IMR-90 (cell line): Measurements from ENCODE around the gene SLC25A46. TPM values are rescaled to one million over a fixed set of nuclear protein-coding genes. Genes with fewer than 3 reads are reported as not detected.
"Not testable (repeated sequence)": the region's sequence is repeated elsewhere in the genome, so short reads cannot be mapped to it uniquely, and the experiment has no call there.

ENCODE experiments used
- ATAC-seq: fragments of 200-7000 bp; cut with Tn5 transposase; 2 replicates; pipeline ENCODE4 v1.9.1; 2020; ENCODE audit warnings: low read depth, mild to moderate bottlenecking, moderate library complexity
- BruUV-seq: library from RNA; stranded (reverse); fragments of 400-500 nt; replicated peaks from 2 replicates; lab custom pipeline; 2021; lab: Mats Ljungman, UMichigan
- CTCF ChIA-PET: fragments of 300-600 bp; formaldehyde crosslinking; extraction: SDS; loops from one replicate; lab custom pipeline; 2021; ENCODE audit warnings: antibody characterized with exemption; lab: Yijun Ruan, JAX
- POLR2A ChIA-PET: fragments of 300-600 bp; sonication (Branson Sonifier 250); formaldehyde crosslinking; loops from one replicate; lab custom pipeline; 2022; ENCODE audit warnings: antibody characterized with exemption; ENCODE audit not compliant: unreplicated experiment; lab: Charles Lee
- DNase-seq: peaks from one replicate; pipeline ENCODE4 v3.0.0; 2013
- H2AFZ ChIP-seq: replicated peaks from 2 replicates; pipeline ENCODE3; 2013; ENCODE audit warnings: low read length, mild to moderate bottlenecking; ENCODE audit not compliant: poor library complexity
- H2AK5ac ChIP-seq: 2 replicates; pipeline ENCODE4 v1.6.1; 2013; ENCODE audit warnings: low read depth, low read length, inconsistent platforms
- H2AK9ac ChIP-seq: replicated peaks from 2 replicates; pipeline ENCODE3; 2013; ENCODE audit warnings: mild to moderate bottlenecking, low read depth, low read length, moderate library complexity; ENCODE audit not compliant: poor library complexity
- H2BK120ac ChIP-seq: 2 replicates; pipeline ENCODE4 v1.6.1; 2013; ENCODE audit warnings: low read depth, low read length, inconsistent platforms
- H2BK15ac ChIP-seq: 3 replicates; pipeline ENCODE4 v1.6.1; 2013; ENCODE audit warnings: low read depth, low read length, inconsistent platforms
- H2BK20ac ChIP-seq: 2 replicates; pipeline ENCODE4 v1.6.1; 2013; ENCODE audit warnings: low read depth, mild to moderate bottlenecking, inconsistent platforms, low read length, moderate library complexity
- H2BK5ac ChIP-seq: 2 replicates; pipeline ENCODE4 v1.6.1; 2013; ENCODE audit warnings: mild to moderate bottlenecking, low read depth, low read length, inconsistent platforms; ENCODE audit not compliant: poor library complexity, severe bottlenecking
- H3K14ac ChIP-seq: replicated peaks from 2 replicates; pipeline ENCODE4 v1.6.1; 2013; ENCODE audit warnings: low read depth, low read length, inconsistent platforms
- H3K18ac ChIP-seq: 2 replicates; pipeline ENCODE4 v1.6.1; 2013; ENCODE audit warnings: low read depth, low read length, control low read depth
- H3K23ac ChIP-seq: 2 replicates; pipeline ENCODE4 v1.6.1; 2013; ENCODE audit warnings: low read depth, low read length, inconsistent platforms
- H3K27ac ChIP-seq: 2 replicates; pipeline ENCODE4 v1.5.1; 2013; ENCODE audit warnings: mild to moderate bottlenecking, control low read depth, low read length; ENCODE audit not compliant: insufficient read depth
- H3K27me3 ChIP-seq: 2 replicates; pipeline ENCODE4 v1.6.1; 2013; ENCODE audit warnings: low read length; ENCODE audit not compliant: control insufficient read depth, insufficient read depth
- H3K36me3 ChIP-seq: 2 replicates; pipeline ENCODE4 v1.6.1; 2013; ENCODE audit warnings: low read length, mixed read lengths; ENCODE audit not compliant: control insufficient read depth, insufficient read depth
- H3K4ac ChIP-seq: 2 replicates; pipeline ENCODE4 v1.6.1; 2013; ENCODE audit warnings: low read depth, low read length, inconsistent platforms
- H3K4me1 ChIP-seq: 2 replicates; pipeline ENCODE4 v1.6.1; 2013; ENCODE audit warnings: low read length, mixed read lengths; ENCODE audit not compliant: control insufficient read depth, insufficient read depth
- H3K4me2 ChIP-seq: 2 replicates; pipeline ENCODE4 v1.6.1; 2013; ENCODE audit warnings: low read depth, mild to moderate bottlenecking, control low read depth, low read length, moderate library complexity
- H3K4me3 ChIP-seq: 2 replicates; pipeline ENCODE4 v1.5.1; 2013; ENCODE audit warnings: low read depth, mild to moderate bottlenecking, control low read depth, low read length, moderate library complexity; ENCODE audit not compliant: insufficient read depth
- H3K56ac ChIP-seq: 2 replicates; pipeline ENCODE4 v1.6.1; 2013; ENCODE audit warnings: low read length, inconsistent platforms; ENCODE audit not compliant: insufficient read depth; ENCODE audit errors: extremely low read depth
- H3K79me1 ChIP-seq, 2 experiments: 2 replicates each; pipeline ENCODE4 v1.6.1; 2013; ENCODE audit warnings: low read length in 2 of 2, inconsistent platforms in 1 of 2, low read depth in 1 of 2
- H3K9ac ChIP-seq: 2 replicates; pipeline ENCODE4 v1.6.1; 2013; ENCODE audit warnings: low read depth, low read length, control low read depth
- H3K9me1 ChIP-seq: 2 replicates; pipeline ENCODE4 v1.6.1; 2013; ENCODE audit warnings: low read length, inconsistent platforms; ENCODE audit not compliant: insufficient read depth
- H3K9me3 ChIP-seq: 2 replicates; pipeline ENCODE4 v1.6.1; 2013; ENCODE audit warnings: low read length; ENCODE audit not compliant: control insufficient read depth, insufficient read depth
- H4K20me1 ChIP-seq: 2 replicates; pipeline ENCODE4 v1.6.1; 2013; ENCODE audit warnings: low read length, inconsistent platforms; ENCODE audit not compliant: insufficient read depth
- H4K5ac ChIP-seq: 2 replicates; pipeline ENCODE4 v1.6.1; 2013; ENCODE audit warnings: mild to moderate bottlenecking, low read depth, low read length, control low read depth
- H4K8ac ChIP-seq, 2 experiments: 2 replicates each; pipeline ENCODE4 v1.6.1; 2013; ENCODE audit warnings: low read depth in 2 of 2, low read length in 2 of 2, control low read depth in 1 of 2, inconsistent platforms in 1 of 2
- H4K91ac ChIP-seq: 2 replicates; pipeline ENCODE4 v1.6.1; 2013; ENCODE audit warnings: low read depth, low read length, inconsistent platforms; ENCODE audit not compliant: insufficient read depth
- FOS ChIP-seq: fragments of 150-350 bp; IDR thresholded peaks from 2 replicates; pipeline ENCODE4 v1.6.1; 2016; ENCODE audit warnings: low read depth, low read length
- NFE2L2 ChIP-seq: fragments of 150-350 bp; IDR thresholded peaks from 2 replicates; pipeline ENCODE4 v1.6.1; 2016; ENCODE audit warnings: low read depth, mild to moderate bottlenecking, low read length
- WGBS, 2 experiments: methylation state at CpG; one replicate each; pipeline versions ENCODE4 v1.1.5 to v1.1.7; 2013; ENCODE audit warnings: missing lambda C conversion rate in 2 of 2; ENCODE audit not compliant: insufficient read length in 1 of 2; ENCODE audit errors: extremely low coverage in 2 of 2; 5-methylcytosine and 5-hydroxymethylcytosine counted together
- dilution Hi-C: fragments of 300-500 bp; cut with HindIII; formaldehyde crosslinking; loops from one replicate; pipeline ENCODE4 v1.14.3; 2018; ENCODE audit warnings: low sequenced_read_pairs; ENCODE audit not compliant: unreplicated experiment
- in situ Hi-C: fragments of 300-500 bp; cut with MboI; formaldehyde crosslinking; loops from 3 replicates; pipeline ENCODE4 v1.14.3; 2019; ENCODE audit warnings: low sequenced_read_pairs, inconsistent platforms, mixed read lengths
- intact Hi-C: fragments of 100-400 bp; cut with micrococcal nuclease; formaldehyde crosslinking; loops from 2 replicates; pipeline ENCODE4 v1.10.0; 2022
- polyA plus RNA-seq, 3 experiments: library from polyadenylated mRNA; depleted of rRNA; stranded (reverse); fragments of >200 nt; gene quantifications; 2 replicates each; pipeline ENCODE4 v1.2.3, GENCODE V29; 2012; ENCODE audit warnings: low replicate concordance in 1 of 3
- total RNA-seq: library from RNA; depleted of rRNA; stranded (reverse); fragments of >200 nt; gene quantifications from 2 replicates; pipeline ENCODE4 v1.2.3, GENCODE V29; 2012
- TF ChIP-seq, protein P1 (sequence below): fragments of 150-350 bp; IDR thresholded peaks from 2 replicates; pipeline ENCODE4 v1.6.1; 2016; ENCODE audit warnings: low read depth, mild to moderate bottlenecking, low read length, moderate library complexity, borderline replicate concordance

Gene SLC25A46
- total and polyA plus RNA-seq, 2 of the 4 experiments (the other 2 are of a cell fraction), result 25.1 to 67.9 TPM

- no peak overlapping the region for H2BK20ac ChIP-seq
- H2BK15ac ChIP-seq, result no peak overlapping the region
- WGBS, 2 experiments, result no CpG with 5 or more reads among the region's 5 CpGs
- H3K9me3 ChIP-seq, result no peaks in the 10 kb centered on the region
- dilution Hi-C loops, result no loop called here
- no peak overlapping the region for H2BK120ac ChIP-seq
- H3K14ac ChIP-seq, result no peak overlapping the region
- no peak overlapping the region for H4K91ac ChIP-seq
- no peak overlapping the region for H3K56ac ChIP-seq
- no TSS peak for BruUV-seq
- in situ Hi-C loops, result no loop called here
- no peak overlapping the region for H3K4ac ChIP-seq
- no peak overlapping the region for H3K9ac ChIP-seq
- no peak overlapping the region for H3K27ac ChIP-seq
- ChIA-PET POLR2A (no interaction called here), CTCF (interaction anchor here (0.6 to 0.9 kb wide), 3 partner anchors 9 to 1736 kb away, joined by 3 read pairs; partner anchors contain the start of gene SLC25A46)
- no peaks in the 10 kb centered on the region for H3K9me1 ChIP-seq
- no peaks in the 10 kb centered on the region for H3K4me1 ChIP-seq
- intact Hi-C loops, result no loop called here
- no peak overlapping the region for H2BK5ac ChIP-seq
- no peak overlapping the region for H2AK9ac ChIP-seq
- H3K4me3 ChIP-seq, result peak overlapping the region; percentile 38; the same call in 1 of the 2 replicates
- no peak overlapping the region for H4K8ac ChIP-seq
- H3K79me1 ChIP-seq, result no peaks in the 10 kb centered on the region
- no peaks in the 10 kb centered on the region for H4K20me1 ChIP-seq
- H2AK5ac ChIP-seq, result no peak overlapping the region
- TF ChIP-seq FOS, result no peak
- TF ChIP-seq NFE2L2, result no peak
- TF ChIP-seq, protein P1, sequence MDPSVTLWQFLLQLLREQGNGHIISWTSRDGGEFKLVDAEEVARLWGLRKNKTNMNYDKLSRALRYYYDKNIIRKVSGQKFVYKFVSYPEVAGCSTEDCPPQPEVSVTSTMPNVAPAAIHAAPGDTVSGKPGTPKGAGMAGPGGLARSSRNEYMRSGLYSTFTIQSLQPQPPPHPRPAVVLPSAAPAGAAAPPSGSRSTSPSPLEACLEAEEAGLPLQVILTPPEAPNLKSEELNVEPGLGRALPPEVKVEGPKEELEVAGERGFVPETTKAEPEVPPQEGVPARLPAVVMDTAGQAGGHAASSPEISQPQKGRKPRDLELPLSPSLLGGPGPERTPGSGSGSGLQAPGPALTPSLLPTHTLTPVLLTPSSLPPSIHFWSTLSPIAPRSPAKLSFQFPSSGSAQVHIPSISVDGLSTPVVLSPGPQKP, result no peak
- H3K27me3 ChIP-seq, result 0 out of 2 replicates have a peak, but pooled peaks cover 3% of the 10 kb centered on the region
- no peaks in the 10 kb centered on the region for H3K36me3 ChIP-seq
- H3K18ac ChIP-seq, result no peak overlapping the region
- H3K23ac ChIP-seq, result no peak overlapping the region
- peak overlapping the region; percentile 69 for H2AFZ ChIP-seq
- ATAC-seq, result peak; percentile 54; the same call in 1 of the 2 replicates
- peak overlapping the region; percentile 89 for H3K4me2 ChIP-seq
- H4K5ac ChIP-seq, result no peak overlapping the region
- DNase-seq, result peak; percentile 2
These were observed 11.8 kb upstream of the SLC25A46 start for GRCh38 chr5:110727025-110727314.

GRCh38 chr5:110731499-110731898, 7.3 kb upstream of the SLC25A46 start:
- 80% methylated on average over 1 of the region's 2 CpGs; no CpG with 5 or more reads in 1 of the 2 experiments for WGBS, 2 experiments
- H3K56ac ChIP-seq, in situ Hi-C loops, DNase-seq, ATAC-seq, H3K79me1 ChIP-seq, H3K36me3 ChIP-seq, H2BK120ac ChIP-seq, H3K9me3 ChIP-seq, H4K5ac ChIP-seq, H3K27me3 ChIP-seq, H3K23ac ChIP-seq, H3K27ac ChIP-seq, H4K20me1 ChIP-seq, H3K4me3 ChIP-seq, H3K4me1 ChIP-seq, H4K91ac ChIP-seq, H3K4me2 ChIP-seq, H2BK20ac ChIP-seq, dilution Hi-C loops, H2BK15ac ChIP-seq, CTCF ChIA-PET, H3K18ac ChIP-seq, H2AK9ac ChIP-seq, H3K9me1 ChIP-seq, H2AFZ ChIP-seq, H3K14ac ChIP-seq, H4K8ac ChIP-seq, H3K9ac ChIP-seq, H2AK5ac ChIP-seq, H2BK5ac ChIP-seq, BruUV-seq, POLR2A ChIA-PET, H3K4ac ChIP-seq: not testable (repeated sequence)
- intact Hi-C loops, result loop anchor here (10.0 kb wide), 1 partner anchor 1047 kb away; the partner anchor contains the start of gene MAN2A1
